HepG2 (cell line): ENCODE results near the gene HYOU1. TPM values are rescaled to one million over a fixed set of nuclear protein-coding genes. Genes with fewer than 3 reads are reported as not detected.
A peak's percentile ranks its signal among the peaks of the same experiment; 100 is the strongest.

Source experiments
- ATAC-seq: fragments of 200-7000 bp; cut with Tn5 transposase; 3 replicates; pipeline ENCODE4 v1.9.1; 2020; ENCODE audit warnings: mild to moderate bottlenecking, moderate library complexity
- BruUV-seq: library from RNA; stranded (reverse); fragments of 400-500 nt; replicated peaks from 2 replicates; lab custom pipeline; 2021; lab: Mats Ljungman, UMichigan
- CTCF ChIA-PET: fragments of 300-600 bp; formaldehyde crosslinking; extraction: SDS; loops from one replicate; lab custom pipeline; 2021; ENCODE audit warnings: low total read pairs, inconsistent platforms, low intra/inter-chr PET ratio; lab: Yijun Ruan, JAX
- POLR2A ChIA-PET: fragments of 350-600 bp; sonication (Branson Sonifier 250); formaldehyde crosslinking; loops from one replicate; lab custom pipeline; 2020; ENCODE audit warnings: antibody characterized with exemption, inconsistent platforms; lab: Yijun Ruan, JAX
- DNase-seq: peaks from one replicate; pipeline ENCODE4 v3.0.0-alpha.2; 2015; ENCODE audit warnings: low spot score
- FAIRE-seq: peaks from 3 replicates; lab custom pipeline; 2011; peaks lifted over from hg19 to GRCh38; lab: Jason Lieb, UNC
- H2AFZ ChIP-seq: one replicate; pipeline ENCODE4 v1.6.1; 2011; ENCODE audit warnings: low read length, inconsistent platforms
- H3K27ac ChIP-seq: fragments of 300-600 bp; 3 replicates; pipeline ENCODE4 v1.8.0; 2011; ENCODE audit warnings: mixed run types, mild to moderate bottlenecking, mixed read lengths, low read length, inconsistent platforms; ENCODE audit not compliant: insufficient read depth; ENCODE audit errors: extremely low read length
- H3K27me3 ChIP-seq, 2 experiments: fragments of 200-600 bp in 1 of 2; 2 replicates in 1 of 2; 3 replicates in 1 of 2; pipeline versions ENCODE4 v1.6.0 to v1.8.0; 2011; ENCODE audit warnings: low read length in 2 of 2, mild to moderate bottlenecking in 2 of 2, moderate library complexity in 2 of 2, inconsistent platforms in 1 of 2; ENCODE audit not compliant: insufficient read depth in 2 of 2, control insufficient read depth in 1 of 2
- H3K36me3 ChIP-seq, 2 experiments: fragments of 200-600 bp in 1 of 2; replicated peaks in 1 of 2; 2 replicates in 1 of 2; 3 replicates in 1 of 2; pipeline versions ENCODE4 v1.5.1 to v1.8.0; 2011; ENCODE audit warnings: low read length in 2 of 2, inconsistent platforms in 1 of 2; ENCODE audit not compliant: insufficient read depth in 2 of 2, control insufficient read depth in 1 of 2
- H3K4me1 ChIP-seq: 2 replicates; pipeline ENCODE4 v1.5.1; 2012; ENCODE audit warnings: low read length, inconsistent platforms; ENCODE audit not compliant: insufficient read depth
- H3K4me2 ChIP-seq: 2 replicates; pipeline ENCODE4 v1.6.0; 2011; ENCODE audit warnings: low read depth, low read length, inconsistent platforms
- H3K4me3 ChIP-seq, 3 experiments: fragments of 200-600 bp in 1 of 3; sonication (generic), shearing (Covaris generic) in 1 of 3; replicated peaks in 1 of 3; 2 replicates each; pipeline ENCODE4 v1.5.1; 2011 to 2016; ENCODE audit warnings: low read length in 3 of 3, inconsistent platforms in 2 of 3, low read depth in 2 of 3, mild to moderate bottlenecking in 2 of 3, control low read depth in 1 of 3, mixed read lengths in 1 of 3; ENCODE audit not compliant: insufficient read depth in 1 of 3
- H3K79me2 ChIP-seq: one replicate; pipeline ENCODE4 v1.6.1; 2011; ENCODE audit warnings: low read length, inconsistent platforms; ENCODE audit not compliant: insufficient read depth
- H3K9ac ChIP-seq: 2 replicates; pipeline ENCODE4 v1.6.0; 2011; ENCODE audit warnings: mild to moderate bottlenecking, low read depth, low read length, inconsistent platforms; ENCODE audit not compliant: insufficient read depth
- H3K9me3 ChIP-seq: 2 replicates; pipeline ENCODE4 v1.5.1; 2012; ENCODE audit warnings: mild to moderate bottlenecking, low read length
- H4K20me1 ChIP-seq: 2 replicates; pipeline ENCODE4 v1.6.0; 2011; ENCODE audit warnings: inconsistent platforms, mild to moderate bottlenecking, low read length, moderate library complexity; ENCODE audit not compliant: insufficient read depth
- PAF1 ChIP-seq: IDR thresholded peaks from 2 replicates; pipeline ENCODE4 v1.6.1; 2016; ENCODE audit warnings: missing genetic modification reagents, missing compliant biosample characterization
- POLR2AphosphoS5 ChIP-seq: IDR thresholded peaks from 2 replicates; pipeline ENCODE4 v1.6.1; 2012; ENCODE audit warnings: low read depth, low read length
- POLR2G ChIP-seq: fragments of 200-400 bp; formaldehyde crosslinking; IDR thresholded peaks from 2 replicates; pipeline ENCODE4 v1.6.1; 2018; ENCODE audit warnings: mild to moderate bottlenecking, low read depth, low read length, moderate library complexity
- RELA ChIP-seq: sonication (generic); formaldehyde crosslinking; IDR thresholded peaks from 2 replicates; pipeline ENCODE4 v1.4.0; 2020; ENCODE audit warnings: missing genetic modification reagents
- SAP130 ChIP-seq: IDR thresholded peaks from 2 replicates; pipeline ENCODE4 v1.6.1; 2016; ENCODE audit warnings: low read depth
- SP2 ChIP-seq: sonication (generic); formaldehyde crosslinking; IDR thresholded peaks from 2 replicates; pipeline ENCODE4 v1.5.1; 2020; ENCODE audit warnings: mild to moderate bottlenecking, missing genetic modification reagents
- ZNF451 ChIP-seq: sonication (generic); formaldehyde crosslinking; IDR thresholded peaks from 2 replicates; pipeline ENCODE4 v1.5.0; 2020; ENCODE audit warnings: mild to moderate bottlenecking, missing genetic modification reagents
- WGBS: methylation state at CpG from one replicate; pipeline ENCODE4 v1.1.6; 2017; ENCODE audit warnings: low lambda C conversion rate; 5-methylcytosine and 5-hydroxymethylcytosine counted together
- in situ Hi-C: cut with HindIII; loops from 2 replicates; pipeline ENCODE4 v1.10.0; 2017; ENCODE audit warnings: low pct_unique_long_range_greater_than_20kb; ENCODE audit not compliant: extremely low pct_ligation_motif_present
- intact Hi-C: fragments of 100-400 bp; cut with micrococcal nuclease; formaldehyde crosslinking; loops from one replicate; pipeline ENCODE4 v1.10.0; 2022; ENCODE audit not compliant: unreplicated experiment
- polyA plus RNA-seq, 8 experiments: library from polyadenylated mRNA; depleted of rRNA in 3 of 8; stranded (reverse) in 7 of 8; unstranded in 1 of 8; fragments of >200 nt; fragmentation: Illumina TruSeq in 4 of 8; extraction: Trizol in 4 of 8; gene quantifications; 2 replicates each; pipeline versions ENCODE4 v1.2.1 to v1.2.3, GENCODE V29; 2011 to 2016; ENCODE audit warnings: low read depth in 4 of 8, missing spikeins in 1 of 8, mixed read lengths in 1 of 8; ENCODE audit not compliant: insufficient read depth in 1 of 8
- total RNA-seq, 5 experiments: library from RNA; depleted of rRNA; stranded (reverse); fragments of >200 nt; fragmentation: Illumina TruSeq; extraction: Trizol; gene quantifications; 2 replicates each; pipeline ENCODE4 v1.2.3, GENCODE V29; 2016; ENCODE audit warnings: low read depth in 1 of 5
- TF ChIP-seq, protein P1 (sequence below): sonication (generic); formaldehyde crosslinking; IDR thresholded peaks from 2 replicates; pipeline ENCODE4 v1.5.0; 2020; ENCODE audit warnings: missing genetic modification reagents, mild to moderate bottlenecking, borderline replicate concordance

Gene HYOU1
- total and polyA plus RNA-seq, 2 of the 13 experiments (the other 11 are each of a cell fraction or from before 2014, with no cell fraction given) = 127 to 155 TPM

DNA sequence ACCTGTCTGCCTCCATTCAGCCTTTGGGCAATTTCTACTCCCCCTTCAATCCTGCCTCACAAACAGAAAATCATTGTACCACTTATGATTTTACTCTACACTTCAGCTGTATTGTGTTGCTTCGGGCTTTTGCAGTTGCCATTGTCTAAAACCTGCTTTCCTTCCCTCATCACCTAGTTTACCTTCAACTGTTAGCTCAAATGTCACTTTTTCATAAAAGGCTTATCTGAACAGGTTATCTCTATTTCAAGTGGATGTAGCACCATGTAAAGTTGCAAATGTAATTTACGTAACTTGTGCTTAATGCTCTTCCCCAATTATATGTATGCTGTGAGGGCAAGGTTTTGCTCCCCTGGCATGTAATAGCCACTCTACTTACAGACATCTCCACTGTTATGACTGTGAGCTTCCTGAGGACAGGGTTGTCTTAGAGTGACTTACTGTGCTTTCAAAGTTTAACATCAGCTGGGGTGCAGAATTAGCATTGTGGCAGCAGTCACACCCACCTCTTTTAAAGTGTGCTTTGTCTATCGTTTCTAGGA lies 44.3 kb downstream of the HYOU1 start:
- H3K4me2 ChIP-seq = no peak overlapping the region
- BruUV-seq = no TSS peak
- peak; percentile 56; the same call in 1 of the 2 replicates for TF ChIP-seq POLR2G
- TF ChIP-seq RELA (CRISPR knock-in tag) = no peak
- TF ChIP-seq POLR2AphosphoS5 = peak; percentile 23; the same call in 1 of the 2 replicates
- TF ChIP-seq SP2 (CRISPR knock-in tag) = no peak
- TF ChIP-seq ZNF451 = no peak
- 0 out of 2 replicates have a peak, but pooled peaks have one; percentile 11 for TF ChIP-seq SAP130 (CRISPR knock-in tag)
- TF ChIP-seq, protein P1, sequence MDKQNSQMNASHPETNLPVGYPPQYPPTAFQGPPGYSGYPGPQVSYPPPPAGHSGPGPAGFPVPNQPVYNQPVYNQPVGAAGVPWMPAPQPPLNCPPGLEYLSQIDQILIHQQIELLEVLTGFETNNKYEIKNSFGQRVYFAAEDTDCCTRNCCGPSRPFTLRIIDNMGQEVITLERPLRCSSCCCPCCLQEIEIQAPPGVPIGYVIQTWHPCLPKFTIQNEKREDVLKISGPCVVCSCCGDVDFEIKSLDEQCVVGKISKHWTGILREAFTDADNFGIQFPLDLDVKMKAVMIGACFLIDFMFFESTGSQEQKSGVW (CRISPR knock-in tag) = no peak
- TF ChIP-seq PAF1 (CRISPR knock-in tag) = peak; percentile 71; the same call in 1 of the 2 replicates
- in situ Hi-C loops (no loop called here), intact Hi-C loops (no loop called here)
- no peaks in the 10 kb centered on the region for H3K9me3 ChIP-seq
- 95% methylated on average over 3 of the region's 3 CpGs for WGBS
- peaks cover 8 to 54% of the 10 kb centered on the region in 2 experiments for H3K36me3 ChIP-seq
- CTCF ChIA-PET = no interaction called here
- peaks cover 17% of the 10 kb centered on the region for H4K20me1 ChIP-seq
- no peak overlapping the region for H3K9ac ChIP-seq
- H3K27ac ChIP-seq = no peak overlapping the region
- no peak for ATAC-seq
- H2AFZ ChIP-seq = no peak overlapping the region
- no peak for DNase-seq
- no peak overlapping the region for H3K4me3 ChIP-seq
- H3K27me3 ChIP-seq = no peaks in the 10 kb centered on the region; a peak in 1 of 5 replicates
- FAIRE-seq = no peak
- H3K79me2 ChIP-seq = peaks cover 23% of the 10 kb centered on the region
- H3K4me1 ChIP-seq = peaks cover 23% of the 10 kb centered on the region
- POLR2A ChIA-PET = interaction anchor here (0.9 to 1.9 kb wide), 3 partner anchors 14 to 72 kb away, joined by 4 to 5 read pairs (median 4); partner anchors contain the start of genes CENATAC and HMBS
